Limb (tissue), 2 donors: Measurements from ENCODE around the gene CLNS1A.
"Not testable (repeated sequence)": the region's sequence is repeated elsewhere in the genome, so short reads cannot be mapped to it uniquely, and the experiment has no call there.

ENCODE experiments used
- DNase-seq, 2 donors: peaks; one replicate each; pipeline ENCODE4 v3.0.0-alpha.2; 2016; ENCODE audit errors: extremely low spot score in 2 of 2

Gene CLNS1A

DNA sequence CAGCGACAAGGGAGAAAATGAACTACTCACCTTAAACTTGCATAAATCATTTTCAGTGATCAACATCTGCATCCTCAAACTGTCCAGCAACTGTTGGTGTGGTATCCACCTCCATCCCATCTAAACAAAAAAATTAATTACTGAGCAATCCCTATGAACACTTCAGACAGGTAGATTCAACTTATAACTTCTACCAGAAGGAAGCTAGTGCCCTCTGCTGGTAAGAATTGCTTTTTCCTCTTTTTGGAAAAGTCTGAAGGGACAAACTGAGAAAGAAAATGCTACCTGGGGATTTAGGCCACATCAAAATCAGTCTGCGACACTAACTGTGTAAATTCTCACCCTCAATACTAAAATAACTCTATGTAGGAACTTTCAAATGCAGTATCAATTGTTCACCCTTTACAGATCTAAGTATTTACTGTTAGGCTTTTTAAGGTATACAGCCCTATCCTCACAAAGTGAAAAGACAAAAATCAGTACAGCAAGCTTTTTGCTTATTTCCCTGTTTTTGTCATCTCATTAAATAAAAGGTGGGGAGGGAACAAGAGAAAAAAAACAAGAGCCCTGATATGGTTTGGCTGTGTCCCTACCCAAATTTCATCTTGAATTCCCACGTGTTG is 17.9 kb downstream of the CLNS1A start:
- peak in 1 of 2 donors; percentile 29 for DNase-seq

DNA sequence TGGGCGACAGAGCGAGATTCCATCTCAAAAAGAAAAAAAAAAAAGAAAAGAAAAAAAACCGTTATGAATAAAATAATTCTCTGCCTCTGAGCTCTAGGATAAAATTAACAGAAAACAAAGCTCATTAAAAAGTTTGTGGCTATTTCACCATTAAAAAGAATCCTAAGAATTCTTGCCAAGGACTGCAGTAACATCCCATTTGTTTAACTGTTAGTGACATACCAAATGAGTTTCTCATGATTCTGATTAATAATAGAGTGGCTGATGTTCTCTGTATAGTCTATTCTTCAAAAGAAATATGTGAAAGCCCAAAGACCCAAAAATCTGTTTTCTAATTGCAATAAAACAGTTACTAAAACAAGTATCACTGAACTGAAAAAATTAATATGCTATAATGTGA is 19.7 kb downstream of the CLNS1A start:
- no peak for DNase-seq

DNA sequence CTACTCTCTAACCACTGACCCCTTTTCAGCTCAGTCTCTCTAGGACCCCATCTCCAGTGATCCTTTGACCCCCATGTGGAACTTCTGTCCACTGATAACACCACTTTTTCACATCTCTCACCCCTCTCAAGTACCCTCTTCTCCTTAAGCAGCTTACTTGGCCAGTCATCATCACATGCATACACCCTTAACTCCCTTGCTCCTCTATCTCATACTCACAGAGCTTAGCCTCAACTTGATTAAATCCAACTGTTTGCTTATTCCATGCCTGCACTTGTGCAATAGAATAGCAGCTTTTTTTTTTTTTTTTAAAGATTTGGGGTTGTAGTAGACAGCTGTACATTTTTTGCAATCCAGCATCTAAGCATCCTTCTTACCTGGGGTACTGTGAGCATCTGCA is 25.7 kb downstream of the CLNS1A start:
- no peak for DNase-seq

DNA sequence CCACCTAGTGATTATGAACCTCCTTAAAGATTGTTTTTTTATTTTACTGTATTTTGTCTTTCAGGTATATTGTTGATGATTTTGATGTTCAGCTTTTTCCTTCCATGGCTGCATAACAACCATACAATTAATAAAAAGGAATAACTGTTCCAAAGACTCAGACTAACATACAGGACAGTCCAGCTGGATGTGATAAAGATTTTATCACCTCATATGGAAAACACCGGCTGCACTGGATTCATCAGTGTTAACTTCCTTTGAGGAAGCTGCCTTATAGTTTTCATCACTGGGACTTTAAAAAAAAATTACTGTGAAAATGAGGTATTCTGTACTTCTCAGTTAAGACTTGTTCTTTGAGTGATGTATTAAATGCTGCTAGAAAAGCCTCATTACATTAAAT is 28.4 kb downstream of the CLNS1A start:
- DNase-seq = no peak

DNA sequence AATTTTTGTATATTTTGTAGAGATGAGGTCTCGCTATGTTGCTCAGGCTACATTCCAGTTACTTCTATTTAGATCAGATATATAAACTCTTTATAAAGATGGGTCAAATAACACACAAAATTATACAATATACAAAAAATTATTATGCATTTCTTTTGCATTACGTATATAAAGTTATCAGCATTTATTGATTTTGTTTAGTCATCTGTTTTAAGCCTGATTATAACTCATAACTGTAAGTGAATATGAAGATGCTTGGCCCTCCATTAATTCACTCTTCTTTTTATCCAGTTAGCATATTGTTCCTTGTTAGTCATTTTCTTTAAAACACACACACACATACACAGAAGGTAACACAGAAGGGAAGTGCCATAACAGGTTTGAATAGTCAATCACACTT is 33.3 kb downstream of the CLNS1A start:
- no peak for DNase-seq

DNA sequence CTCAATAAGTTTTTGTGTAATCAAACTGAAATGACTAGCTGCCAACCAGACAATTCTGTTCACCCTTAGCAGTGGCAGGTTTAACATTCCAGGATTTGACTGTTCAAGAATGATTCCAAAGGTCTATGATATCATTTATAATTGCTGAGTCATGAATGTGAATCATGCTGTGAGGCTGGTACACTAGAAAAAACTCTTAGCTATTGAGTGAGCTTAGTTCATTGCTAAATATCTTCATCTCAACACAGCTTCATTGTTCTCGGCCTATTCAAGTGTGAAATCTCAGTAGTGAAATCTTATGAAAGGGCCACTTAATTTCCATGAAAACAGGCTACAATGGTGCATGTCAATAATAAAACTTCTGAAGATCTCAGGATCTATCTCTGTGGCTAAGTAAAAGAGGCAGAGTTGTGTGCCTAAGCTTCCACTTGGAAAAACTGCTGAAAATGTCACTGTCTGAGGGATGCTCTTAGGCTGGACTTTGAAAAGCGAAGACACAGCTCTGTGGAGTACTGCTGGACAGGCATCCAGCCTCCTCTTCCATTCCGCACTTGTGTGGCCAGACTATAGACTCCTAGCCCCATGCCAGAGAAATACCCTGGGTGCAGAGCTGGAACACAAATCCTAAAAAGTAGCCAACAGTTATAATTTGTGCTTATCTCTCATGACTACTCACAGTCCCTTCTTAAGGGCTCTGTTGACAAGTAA is 35.1 kb downstream of the CLNS1A start:
- no peak for DNase-seq

DNA sequence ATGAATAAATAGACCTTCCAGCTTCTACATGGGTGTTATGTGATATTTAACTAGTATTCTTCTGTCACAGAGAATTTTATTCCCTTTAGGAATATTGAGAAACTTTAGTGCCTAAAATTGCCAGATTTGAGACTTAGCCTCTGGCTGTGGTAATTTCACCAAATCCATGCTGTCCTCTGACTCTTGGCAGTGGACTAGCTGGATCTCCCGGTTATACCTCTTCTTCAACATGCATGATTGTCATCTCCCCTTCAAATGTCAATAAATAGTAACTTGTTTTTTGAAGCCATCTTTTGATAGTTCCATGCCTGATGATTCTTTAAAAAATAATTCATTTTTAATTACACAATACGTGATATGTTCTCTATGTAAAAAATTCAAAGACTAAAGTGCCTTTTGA is 39.4 kb downstream of the CLNS1A start:
- no peak for DNase-seq

DNA sequence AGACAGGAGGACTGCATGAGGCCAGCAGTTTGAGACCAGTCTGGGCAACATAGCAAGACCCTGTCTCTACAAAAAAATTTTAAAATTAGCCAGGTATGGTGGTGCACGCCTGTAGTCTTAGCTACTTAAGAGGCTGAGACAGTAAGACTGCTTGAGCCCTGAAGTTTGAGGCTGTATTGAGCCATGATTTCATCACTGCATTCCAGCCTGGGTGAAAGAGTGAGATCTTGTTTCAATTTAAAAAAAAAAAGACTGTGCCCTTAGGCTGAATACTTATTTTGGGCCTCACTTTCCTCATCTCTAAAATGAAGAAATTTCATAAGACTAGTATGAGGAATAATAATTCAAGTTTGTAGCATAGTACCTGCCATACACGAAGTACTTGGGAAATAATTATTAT is 41.0 kb downstream of the CLNS1A start:
- DNase-seq = no peak

DNA sequence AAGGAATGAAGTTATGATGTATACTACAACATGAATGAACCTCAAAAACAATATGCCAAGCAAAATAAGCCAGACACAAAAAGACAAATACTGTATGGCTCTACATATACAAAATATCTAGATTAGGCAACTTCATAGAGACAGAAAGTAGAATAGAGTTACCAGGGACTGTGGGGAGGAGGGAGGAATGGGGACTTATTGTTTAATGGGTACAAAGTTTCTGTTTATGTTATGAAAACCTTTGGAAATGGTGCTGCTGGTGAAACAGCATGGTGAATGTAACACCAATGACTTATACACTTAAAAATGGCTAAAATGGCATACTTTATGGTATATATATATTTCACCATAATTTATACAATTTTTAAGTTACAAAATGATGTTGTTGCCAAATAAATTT is 43.7 kb downstream of the CLNS1A start:
- DNase-seq = no peak

DNA sequence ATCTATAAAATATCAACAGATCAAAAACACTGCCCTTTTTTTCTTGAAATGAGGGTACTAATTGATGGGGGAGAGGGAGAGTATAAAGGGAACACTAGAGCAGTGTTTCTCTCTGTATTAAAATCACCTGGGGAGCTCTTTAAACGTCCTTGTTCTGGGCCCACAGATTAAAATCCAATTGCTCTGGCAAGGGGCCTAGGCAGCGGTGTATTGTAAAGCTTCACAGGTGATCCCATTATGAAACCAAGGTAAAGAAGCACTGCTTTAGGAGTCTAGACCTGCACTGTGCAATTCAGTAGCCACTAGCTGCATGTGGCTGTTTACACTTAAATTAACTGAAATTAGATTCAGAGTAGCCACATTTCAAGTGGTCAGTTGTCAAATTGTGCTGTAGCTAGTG is 44.9 kb downstream of the CLNS1A start:
- DNase-seq = no peak

DNA sequence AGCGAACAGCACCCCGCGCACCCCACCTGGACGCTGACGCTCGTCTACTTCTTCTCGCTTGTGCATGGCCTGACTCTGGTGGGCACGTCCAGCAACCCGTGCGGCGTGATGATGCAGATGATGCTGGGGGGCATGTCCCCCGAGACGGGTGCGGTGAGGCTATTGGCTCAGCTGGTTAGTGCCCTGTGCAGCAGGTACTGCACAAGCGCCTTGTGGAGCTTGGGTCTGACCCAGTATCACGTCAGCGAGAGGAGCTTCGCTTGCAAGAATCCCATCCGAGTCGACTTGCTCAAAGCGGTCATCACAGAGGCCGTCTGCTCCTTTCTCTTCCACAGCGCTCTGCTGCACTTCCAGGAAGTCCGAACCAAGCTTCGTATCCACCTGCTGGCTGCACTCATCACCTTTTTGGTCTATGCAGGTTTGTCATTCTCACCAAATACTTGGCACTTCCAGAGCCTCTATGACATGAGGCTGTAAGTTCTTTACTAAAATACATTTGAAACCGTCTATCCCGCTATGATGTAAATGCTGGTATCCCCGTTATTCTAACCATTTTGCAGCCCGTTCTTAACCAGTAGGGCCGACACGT is 47.3 kb downstream of the CLNS1A start:
- peak in 1 of 2 donors; percentile 2 for DNase-seq

DNA sequence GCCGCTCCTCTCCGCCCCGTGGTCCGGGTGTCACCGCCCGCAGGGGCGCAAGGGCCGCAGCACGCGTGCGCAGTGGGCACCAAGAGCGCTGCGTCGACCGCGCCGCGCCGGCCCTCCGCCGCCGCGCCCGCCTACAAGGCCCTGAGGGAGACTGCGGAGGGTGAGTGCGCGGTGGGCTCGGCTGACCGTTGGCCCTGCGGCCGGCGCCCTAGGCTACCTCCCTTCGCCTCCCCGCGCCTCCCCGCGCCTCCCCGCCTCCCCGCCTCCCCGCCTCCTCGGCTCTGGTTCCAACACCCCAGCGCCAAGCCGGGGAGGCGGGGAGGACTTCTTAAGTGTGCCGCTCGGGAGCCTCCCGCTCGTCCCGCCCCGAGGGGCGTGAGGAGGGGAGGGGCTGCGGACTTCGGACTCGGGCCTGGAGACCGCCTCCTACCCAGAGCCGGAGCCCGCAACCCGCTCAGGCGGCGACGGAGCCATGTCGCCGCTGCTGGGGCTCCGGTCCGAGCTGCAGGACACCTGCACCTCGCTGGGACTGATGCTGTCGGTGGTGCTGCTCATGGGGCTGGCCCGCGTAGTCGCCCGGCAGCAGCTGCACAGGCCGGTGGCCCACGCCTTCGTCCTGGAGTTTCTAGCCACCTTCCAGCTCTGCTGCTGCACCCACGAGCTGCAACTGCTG is 47.9 kb downstream of the CLNS1A start, which contains the start of gene AQP11:
AQP11 (plus strand) TSS at position 433 of the 673 bp plus-strand sequence; CDS start at position 473, 40 bp downstream.
- peak; percentile 75 to 89 for DNase-seq

DNA sequence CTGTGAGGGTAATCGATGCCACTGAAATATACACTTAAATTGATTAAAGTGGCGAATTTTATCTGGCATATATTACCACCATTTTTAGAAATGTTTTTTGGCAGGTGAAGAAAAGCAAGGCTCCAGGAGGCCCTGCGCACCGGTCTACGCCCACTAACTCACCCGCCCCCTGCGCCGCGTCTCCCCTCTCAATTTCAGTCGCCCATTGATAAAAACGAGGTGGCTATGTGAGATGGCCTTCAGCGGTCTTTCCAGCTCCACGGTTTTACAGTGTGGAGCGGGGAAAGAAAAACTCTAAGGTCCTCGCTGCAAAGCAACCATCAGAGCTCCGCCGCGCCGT is 48.4 kb downstream of the CLNS1A start:
- DNase-seq = no peak

DNA sequence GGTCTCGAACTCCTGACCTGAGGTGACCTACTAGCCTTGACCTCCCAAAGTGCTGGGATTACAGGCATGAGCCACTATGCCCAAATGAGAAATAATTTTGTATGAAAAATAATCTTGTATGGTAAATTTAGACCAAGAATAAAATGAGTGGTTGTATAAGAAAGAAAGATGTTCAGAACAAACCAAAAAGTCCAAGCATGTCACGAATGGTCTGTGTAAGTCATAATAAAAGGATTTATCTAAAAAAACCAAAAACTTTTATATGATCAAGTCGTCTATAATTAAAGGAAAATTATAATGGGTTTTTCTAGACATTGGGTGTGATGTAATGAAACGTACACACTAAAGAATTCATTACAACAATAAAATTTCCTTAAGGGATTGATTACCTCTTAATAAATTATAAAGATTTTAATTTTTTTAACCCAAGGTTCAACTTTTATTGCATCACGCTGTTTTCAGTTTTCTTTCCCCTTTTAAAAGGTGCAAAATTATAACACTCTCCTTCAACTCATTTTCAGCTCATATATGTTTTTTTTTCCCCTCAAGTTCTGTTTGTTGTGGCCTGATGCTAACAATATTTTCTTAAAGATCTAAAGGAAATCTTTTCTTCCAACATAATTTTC is 56.8 kb downstream of the CLNS1A start:
- DNase-seq = no peak

DNA sequence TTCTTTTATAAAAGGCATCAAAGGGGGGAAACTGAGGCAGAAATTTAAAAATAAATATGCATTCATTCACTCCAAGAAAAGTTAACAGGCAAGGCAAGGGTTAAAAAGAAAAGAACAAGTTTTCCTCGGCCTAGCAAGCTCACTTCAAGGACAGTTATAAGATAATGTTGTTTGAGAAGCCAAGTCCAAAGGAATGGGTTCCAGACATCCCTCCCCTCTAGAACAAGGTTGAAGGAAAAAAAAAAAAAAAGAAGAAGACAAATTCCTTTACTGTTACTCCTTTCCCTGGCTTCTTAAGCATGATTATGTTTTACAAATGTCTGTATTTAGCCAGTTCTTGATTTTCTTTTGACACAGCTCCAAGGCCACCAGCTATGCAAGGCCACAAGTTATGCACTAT is 62.2 kb downstream of the CLNS1A start:
- DNase-seq = not testable (repeated sequence)

DNA sequence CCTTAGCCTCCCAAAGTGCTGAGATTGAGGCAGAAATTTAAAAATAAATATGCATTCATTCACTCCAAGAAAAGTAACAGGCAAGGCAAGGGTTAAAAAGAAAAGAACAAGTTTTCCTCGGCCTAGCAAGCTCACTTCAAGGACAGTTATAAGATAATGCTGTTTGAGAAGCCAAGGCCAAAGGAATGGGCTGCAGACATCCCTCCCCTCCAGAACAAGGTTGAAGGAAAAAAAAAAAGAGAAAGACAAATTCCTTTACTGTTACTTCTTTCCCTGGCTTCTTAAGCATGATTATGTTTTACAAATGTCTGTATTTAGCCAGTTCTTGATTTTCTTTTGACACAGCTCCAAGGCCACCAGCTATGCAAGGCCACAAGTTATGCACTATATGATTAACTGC is 66.7 kb downstream of the CLNS1A start:
- DNase-seq = not testable (repeated sequence)

DNA sequence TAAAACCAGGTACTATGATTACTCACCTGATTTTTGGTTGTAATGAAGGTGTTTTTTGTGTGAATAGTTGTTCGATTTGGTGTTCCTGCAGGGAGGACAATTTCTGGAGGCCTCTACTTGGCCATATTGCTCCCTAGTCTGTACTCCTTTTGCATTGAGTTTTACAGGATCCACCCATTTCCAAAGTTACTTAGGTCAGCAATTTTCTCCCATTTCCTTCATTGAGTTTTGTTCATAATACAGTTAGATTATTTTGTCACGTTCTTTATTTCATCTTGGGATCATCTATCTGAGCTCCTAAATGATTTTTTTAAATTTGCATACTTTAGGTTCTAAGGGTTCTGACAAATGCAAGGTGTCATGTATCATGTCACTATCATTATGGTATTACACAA is 67.9 kb downstream of the CLNS1A start:
- no peak for DNase-seq

DNA sequence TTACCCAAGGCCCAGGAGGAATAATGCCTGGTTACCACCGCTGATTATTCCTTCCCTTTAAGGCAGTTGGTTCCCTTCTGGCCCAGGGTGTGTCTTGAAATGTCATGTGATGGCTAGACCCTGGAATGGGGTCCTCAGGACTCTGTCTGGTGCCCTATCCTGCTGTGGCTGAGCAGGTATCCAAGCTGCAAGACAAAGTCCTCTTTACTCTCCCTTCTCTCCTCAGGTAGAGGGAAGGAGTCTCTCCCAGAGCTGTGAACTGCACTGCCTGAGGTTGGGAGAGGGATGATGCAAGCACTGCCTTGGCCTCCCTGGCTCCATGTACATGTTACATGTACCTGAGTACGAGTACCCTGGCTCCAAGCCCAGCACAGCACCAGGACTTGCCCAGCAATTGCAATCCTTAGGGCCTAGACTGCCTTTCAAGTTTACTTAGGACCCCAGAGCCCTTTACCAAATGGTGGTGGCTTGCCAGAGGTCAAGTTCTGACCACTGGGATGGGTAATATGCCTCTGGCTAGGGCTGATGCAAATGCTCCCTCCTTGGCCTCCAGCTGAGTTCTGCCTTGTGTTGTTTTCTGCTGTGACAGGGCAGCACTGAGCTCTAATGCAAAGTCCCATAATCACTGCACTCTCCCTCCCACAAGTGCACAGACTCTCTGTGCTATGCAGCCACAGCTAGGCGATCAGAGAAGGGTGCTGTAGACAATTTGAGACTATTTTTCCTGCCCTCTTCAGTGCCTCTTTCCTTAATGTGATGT is 68.5 kb downstream of the CLNS1A start:
- no peak for DNase-seq

DNA sequence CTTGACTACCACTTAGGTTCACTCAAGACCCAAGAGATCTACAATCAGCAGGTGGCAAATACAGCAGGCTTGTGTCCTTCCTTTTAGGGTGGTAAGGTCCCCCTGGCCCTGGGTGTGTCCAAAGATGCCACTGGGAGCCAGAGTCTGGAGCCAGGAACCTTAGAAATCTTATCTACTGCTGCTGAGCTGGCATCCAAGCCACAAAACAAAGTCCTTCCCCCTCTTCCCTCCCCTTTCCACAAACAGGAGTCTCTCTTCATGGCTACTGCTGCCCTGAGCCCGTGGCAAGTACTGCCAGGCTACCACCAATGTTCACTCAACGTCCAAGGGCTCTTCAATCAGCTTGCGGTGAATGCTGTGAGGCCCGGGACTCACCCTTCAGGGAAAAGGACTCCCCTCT is 69.3 kb downstream of the CLNS1A start:
- DNase-seq = no peak
